IMR-90 (cell line): ENCODE measurements around the gene DAB1. TPM values are rescaled to one million over a fixed set of nuclear protein-coding genes. Genes with fewer than 3 reads are reported as not detected.

Source experiments
- ATAC-seq: fragments of 200-7000 bp; cut with Tn5 transposase; 2 replicates; pipeline ENCODE4 v1.9.1; 2020; ENCODE audit warnings: low read depth, mild to moderate bottlenecking, moderate library complexity
- BruUV-seq: library from RNA; stranded (reverse); fragments of 400-500 nt; replicated peaks from 2 replicates; lab custom pipeline; 2021; lab: Mats Ljungman, UMichigan
- CTCF ChIA-PET: fragments of 300-600 bp; formaldehyde crosslinking; extraction: SDS; loops from one replicate; lab custom pipeline; 2021; ENCODE audit warnings: antibody characterized with exemption; lab: Yijun Ruan, JAX
- POLR2A ChIA-PET: fragments of 300-600 bp; sonication (Branson Sonifier 250); formaldehyde crosslinking; loops from one replicate; lab custom pipeline; 2022; ENCODE audit warnings: antibody characterized with exemption; ENCODE audit not compliant: unreplicated experiment; lab: Charles Lee
- DNase-seq: peaks from one replicate; pipeline ENCODE4 v3.0.0; 2013
- H2AFZ ChIP-seq: replicated peaks from 2 replicates; pipeline ENCODE3; 2013; ENCODE audit warnings: low read length, mild to moderate bottlenecking; ENCODE audit not compliant: poor library complexity
- H2AK5ac ChIP-seq: 2 replicates; pipeline ENCODE4 v1.6.1; 2013; ENCODE audit warnings: low read depth, low read length, inconsistent platforms
- H2AK9ac ChIP-seq: replicated peaks from 2 replicates; pipeline ENCODE3; 2013; ENCODE audit warnings: mild to moderate bottlenecking, low read depth, low read length, moderate library complexity; ENCODE audit not compliant: poor library complexity
- H2BK120ac ChIP-seq: 2 replicates; pipeline ENCODE4 v1.6.1; 2013; ENCODE audit warnings: low read depth, low read length, inconsistent platforms
- H2BK15ac ChIP-seq: 3 replicates; pipeline ENCODE4 v1.6.1; 2013; ENCODE audit warnings: low read depth, low read length, inconsistent platforms
- H2BK20ac ChIP-seq: 2 replicates; pipeline ENCODE4 v1.6.1; 2013; ENCODE audit warnings: low read depth, mild to moderate bottlenecking, inconsistent platforms, low read length, moderate library complexity
- H2BK5ac ChIP-seq: 2 replicates; pipeline ENCODE4 v1.6.1; 2013; ENCODE audit warnings: mild to moderate bottlenecking, low read depth, low read length, inconsistent platforms; ENCODE audit not compliant: poor library complexity, severe bottlenecking
- H3K14ac ChIP-seq: replicated peaks from 2 replicates; pipeline ENCODE4 v1.6.1; 2013; ENCODE audit warnings: low read depth, low read length, inconsistent platforms
- H3K18ac ChIP-seq: 2 replicates; pipeline ENCODE4 v1.6.1; 2013; ENCODE audit warnings: low read depth, low read length, control low read depth
- H3K23ac ChIP-seq: 2 replicates; pipeline ENCODE4 v1.6.1; 2013; ENCODE audit warnings: low read depth, low read length, inconsistent platforms
- H3K27ac ChIP-seq: 2 replicates; pipeline ENCODE4 v1.5.1; 2013; ENCODE audit warnings: mild to moderate bottlenecking, control low read depth, low read length; ENCODE audit not compliant: insufficient read depth
- H3K27me3 ChIP-seq: 2 replicates; pipeline ENCODE4 v1.6.1; 2013; ENCODE audit warnings: low read length; ENCODE audit not compliant: control insufficient read depth, insufficient read depth
- H3K36me3 ChIP-seq: 2 replicates; pipeline ENCODE4 v1.6.1; 2013; ENCODE audit warnings: low read length, mixed read lengths; ENCODE audit not compliant: control insufficient read depth, insufficient read depth
- H3K4ac ChIP-seq: 2 replicates; pipeline ENCODE4 v1.6.1; 2013; ENCODE audit warnings: low read depth, low read length, inconsistent platforms
- H3K4me1 ChIP-seq: 2 replicates; pipeline ENCODE4 v1.6.1; 2013; ENCODE audit warnings: low read length, mixed read lengths; ENCODE audit not compliant: control insufficient read depth, insufficient read depth
- H3K4me2 ChIP-seq: 2 replicates; pipeline ENCODE4 v1.6.1; 2013; ENCODE audit warnings: low read depth, mild to moderate bottlenecking, control low read depth, low read length, moderate library complexity
- H3K4me3 ChIP-seq: 2 replicates; pipeline ENCODE4 v1.5.1; 2013; ENCODE audit warnings: low read depth, mild to moderate bottlenecking, control low read depth, low read length, moderate library complexity; ENCODE audit not compliant: insufficient read depth
- H3K56ac ChIP-seq: 2 replicates; pipeline ENCODE4 v1.6.1; 2013; ENCODE audit warnings: low read length, inconsistent platforms; ENCODE audit not compliant: insufficient read depth; ENCODE audit errors: extremely low read depth
- H3K79me1 ChIP-seq, 2 experiments: 2 replicates each; pipeline ENCODE4 v1.6.1; 2013; ENCODE audit warnings: low read length in 2 of 2, inconsistent platforms in 1 of 2, low read depth in 1 of 2
- H3K9ac ChIP-seq: 2 replicates; pipeline ENCODE4 v1.6.1; 2013; ENCODE audit warnings: low read depth, low read length, control low read depth
- H3K9me1 ChIP-seq: 2 replicates; pipeline ENCODE4 v1.6.1; 2013; ENCODE audit warnings: low read length, inconsistent platforms; ENCODE audit not compliant: insufficient read depth
- H3K9me3 ChIP-seq: 2 replicates; pipeline ENCODE4 v1.6.1; 2013; ENCODE audit warnings: low read length; ENCODE audit not compliant: control insufficient read depth, insufficient read depth
- H4K20me1 ChIP-seq: 2 replicates; pipeline ENCODE4 v1.6.1; 2013; ENCODE audit warnings: low read length, inconsistent platforms; ENCODE audit not compliant: insufficient read depth
- H4K5ac ChIP-seq: 2 replicates; pipeline ENCODE4 v1.6.1; 2013; ENCODE audit warnings: mild to moderate bottlenecking, low read depth, low read length, control low read depth
- H4K8ac ChIP-seq, 2 experiments: 2 replicates each; pipeline ENCODE4 v1.6.1; 2013; ENCODE audit warnings: low read depth in 2 of 2, low read length in 2 of 2, control low read depth in 1 of 2, inconsistent platforms in 1 of 2
- H4K91ac ChIP-seq: 2 replicates; pipeline ENCODE4 v1.6.1; 2013; ENCODE audit warnings: low read depth, low read length, inconsistent platforms; ENCODE audit not compliant: insufficient read depth
- BHLHE40 ChIP-seq: fragments of 150-350 bp; IDR thresholded peaks from 2 replicates; pipeline ENCODE4 v1.6.1; 2016; ENCODE audit warnings: mild to moderate bottlenecking, low read depth, low read length
- CEBPB ChIP-seq: IDR thresholded peaks from 2 replicates; pipeline ENCODE4 v1.6.1; 2012; ENCODE audit warnings: low read depth, low read length, improper control_type of control experiment
- CHD1 ChIP-seq: IDR thresholded peaks from 2 replicates; pipeline ENCODE4 v1.6.1; 2012; ENCODE audit warnings: low read depth, low read length, improper control_type of control experiment
- CTCF ChIP-seq: conservative IDR thresholded peaks from 2 replicates; pipeline ENCODE4 v1.5.1; 2012; ENCODE audit warnings: mild to moderate bottlenecking, low read depth, low read length, improper control_type of control experiment
- ELK1 ChIP-seq: fragments of 150-350 bp; IDR thresholded peaks from 2 replicates; pipeline ENCODE4 v1.6.1; 2016; ENCODE audit warnings: low read depth, mild to moderate bottlenecking, low read length, moderate library complexity, borderline replicate concordance
- MAFK ChIP-seq: IDR thresholded peaks from 2 replicates; pipeline ENCODE4 v1.6.1; 2012; ENCODE audit warnings: low read depth, low read length, improper control_type of control experiment
- MXI1 ChIP-seq: IDR thresholded peaks from 2 replicates; pipeline ENCODE4 v1.6.1; 2012; ENCODE audit warnings: low read depth, mild to moderate bottlenecking, low read length, moderate library complexity, borderline replicate concordance
- NFE2L2 ChIP-seq: fragments of 150-350 bp; IDR thresholded peaks from 2 replicates; pipeline ENCODE4 v1.6.1; 2016; ENCODE audit warnings: low read depth, mild to moderate bottlenecking, low read length
- POLR2A ChIP-seq: IDR thresholded peaks from 2 replicates; pipeline ENCODE4 v1.6.1; 2012; ENCODE audit warnings: mild to moderate bottlenecking, low read depth, low read length
- RAD21 ChIP-seq: IDR thresholded peaks from 2 replicates; pipeline ENCODE4 v1.6.1; 2012; ENCODE audit warnings: low read length, improper control_type of control experiment
- RFX5 ChIP-seq: IDR thresholded peaks from 2 replicates; pipeline ENCODE4 v1.8.0; 2012; ENCODE audit warnings: low read depth, mild to moderate bottlenecking, low read length, moderate library complexity
- SMC3 ChIP-seq: fragments of 150-350 bp; IDR thresholded peaks from 2 replicates; pipeline ENCODE4 v1.6.1; 2016; ENCODE audit warnings: low read depth, mild to moderate bottlenecking, antibody characterized with exemption, low read length, moderate library complexity
- USF2 ChIP-seq: fragments of 150-350 bp; IDR thresholded peaks from 2 replicates; pipeline ENCODE4 v1.6.1; 2017; ENCODE audit warnings: mild to moderate bottlenecking, antibody characterized with exemption, low read length, low read depth
- WGBS, 2 experiments: methylation state at CpG; one replicate each; pipeline versions ENCODE4 v1.1.5 to v1.1.7; 2013; ENCODE audit warnings: missing lambda C conversion rate in 2 of 2; ENCODE audit not compliant: insufficient read length in 1 of 2; ENCODE audit errors: extremely low coverage in 2 of 2; 5-methylcytosine and 5-hydroxymethylcytosine counted together
- dilution Hi-C: fragments of 300-500 bp; cut with HindIII; formaldehyde crosslinking; loops from one replicate; pipeline ENCODE4 v1.14.3; 2018; ENCODE audit warnings: low sequenced_read_pairs; ENCODE audit not compliant: unreplicated experiment
- in situ Hi-C: fragments of 300-500 bp; cut with MboI; formaldehyde crosslinking; loops from 3 replicates; pipeline ENCODE4 v1.14.3; 2019; ENCODE audit warnings: low sequenced_read_pairs, inconsistent platforms, mixed read lengths
- intact Hi-C: fragments of 100-400 bp; cut with micrococcal nuclease; formaldehyde crosslinking; loops from 2 replicates; pipeline ENCODE4 v1.10.0; 2022
- polyA plus RNA-seq, 3 experiments: library from polyadenylated mRNA; depleted of rRNA; stranded (reverse); fragments of >200 nt; gene quantifications; 2 replicates each; pipeline ENCODE4 v1.2.3, GENCODE V29; 2012; ENCODE audit warnings: low replicate concordance in 1 of 3
- total RNA-seq: library from RNA; depleted of rRNA; stranded (reverse); fragments of >200 nt; gene quantifications from 2 replicates; pipeline ENCODE4 v1.2.3, GENCODE V29; 2012

DAB1 gene
- total and polyA plus RNA-seq, 2 of the 4 experiments (the other 2 are of a cell fraction), result 0.18 to 0.41 TPM

- no peak overlapping the region for H4K8ac ChIP-seq
- no peak overlapping the region for H2BK5ac ChIP-seq
- no peaks in the 10 kb centered on the region for H3K9me1 ChIP-seq
- CTCF ChIA-PET, result no interaction called here
- no peaks in the 10 kb centered on the region for H4K20me1 ChIP-seq
- H4K91ac ChIP-seq, result no peak overlapping the region
- dilution Hi-C loops (no loop called here), in situ Hi-C loops (no loop called here), intact Hi-C loops (no loop called here)
- H3K18ac ChIP-seq, result no peak overlapping the region
- no peak overlapping the region for H3K9ac ChIP-seq
- no peaks in the 10 kb centered on the region for H3K27me3 ChIP-seq
- ATAC-seq (peak; percentile 53), DNase-seq (no peak)
- H3K14ac ChIP-seq, result no peak overlapping the region
- H3K4ac ChIP-seq, result no peak overlapping the region
- peaks cover 3% of the 10 kb centered on the region; the same call in 1 of the 2 replicates for H3K4me1 ChIP-seq
- TF ChIP-seq RAD21 (no peak), NFE2L2 (no peak), CHD1 (no peak), BHLHE40 (no peak), ELK1 (no peak), MAFK (no peak), USF2 (no peak), CTCF (no peak), SMC3 (no peak), POLR2A (no peak), RFX5 (no peak), MXI1 (no peak), CEBPB (no peak)
- no peak overlapping the region for H3K56ac ChIP-seq
- no peaks in the 10 kb centered on the region for H3K79me1 ChIP-seq
- H4K5ac ChIP-seq, result no peak overlapping the region
- POLR2A ChIA-PET, result no interaction called here
- H3K4me2 ChIP-seq, result no peak overlapping the region
- no peak overlapping the region for H2BK20ac ChIP-seq
- H2AFZ ChIP-seq, result no peak overlapping the region
- H2BK120ac ChIP-seq, result no peak overlapping the region
- BruUV-seq, result no TSS peak
- no peak overlapping the region for H3K4me3 ChIP-seq
- H3K9me3 ChIP-seq, result no peaks in the 10 kb centered on the region
- no peak overlapping the region for H3K27ac ChIP-seq
- H3K23ac ChIP-seq, result no peak overlapping the region
- no peak overlapping the region for H2AK5ac ChIP-seq
- H3K36me3 ChIP-seq, result no peaks in the 10 kb centered on the region
- H2BK15ac ChIP-seq, result no peak overlapping the region
- 50% methylated on average over 1 of the region's 4 CpGs; no CpG with 5 or more reads in 1 of the 2 experiments for WGBS, 2 experiments
- H2AK9ac ChIP-seq, result no peak overlapping the region
These were observed 13.4 kb downstream of the DAB1 start for GRCh38 chr1:57410508-57410907.
